GM19324 (cell line): ENCODE data around the gene STK36.

Source experiments
- ATAC-seq: cut with Tn5 transposase; IDR thresholded peaks from one replicate; pipeline ENCODE4 v1.9.1; 2021; ENCODE audit warnings: mild to moderate bottlenecking, moderate library complexity; ENCODE audit not compliant: unreplicated experiment, low FRiP score

Gene STK36

DNA sequence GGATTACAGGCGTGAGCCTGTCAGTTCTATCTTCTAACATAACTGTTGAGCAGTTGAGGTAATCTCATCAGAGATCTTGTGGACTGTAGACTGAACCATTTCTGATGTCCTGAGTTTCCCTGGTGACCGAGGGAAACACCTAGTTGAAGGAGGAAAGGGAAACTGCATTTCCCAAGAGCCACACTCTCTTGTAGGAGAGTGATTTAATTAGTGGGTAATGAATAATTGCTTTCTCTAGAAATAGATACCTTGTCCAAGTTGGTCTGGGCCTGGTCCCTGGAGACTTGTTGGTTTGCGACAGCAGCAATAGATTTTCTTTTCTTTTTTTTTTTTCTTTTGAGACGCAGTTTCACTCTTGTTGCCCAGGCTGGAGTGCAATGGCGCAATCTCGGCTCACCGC, 46.2 kb downstream of the STK36 start:
- ATAC-seq, result no peak

DNA sequence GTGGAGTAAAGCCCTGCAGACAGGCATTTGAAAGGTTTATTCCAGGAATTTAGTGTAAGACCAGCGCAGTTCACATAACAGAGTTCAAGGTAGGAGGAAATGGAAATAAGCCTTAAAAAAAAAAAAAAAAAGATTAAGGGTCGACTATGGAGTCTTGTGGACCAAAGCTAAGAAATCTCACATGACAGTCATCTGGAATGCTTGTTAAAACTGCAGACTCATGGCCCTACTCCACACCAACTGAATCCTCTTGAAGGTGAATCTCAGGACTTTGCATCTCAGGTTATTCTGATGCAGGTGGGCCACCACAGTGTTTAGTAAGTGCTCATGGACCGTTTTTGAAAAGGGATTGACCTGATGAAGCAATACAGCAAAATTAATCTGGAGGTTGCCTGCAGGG, 47.6 kb downstream of the STK36 start:
- ATAC-seq, result no peak

DNA sequence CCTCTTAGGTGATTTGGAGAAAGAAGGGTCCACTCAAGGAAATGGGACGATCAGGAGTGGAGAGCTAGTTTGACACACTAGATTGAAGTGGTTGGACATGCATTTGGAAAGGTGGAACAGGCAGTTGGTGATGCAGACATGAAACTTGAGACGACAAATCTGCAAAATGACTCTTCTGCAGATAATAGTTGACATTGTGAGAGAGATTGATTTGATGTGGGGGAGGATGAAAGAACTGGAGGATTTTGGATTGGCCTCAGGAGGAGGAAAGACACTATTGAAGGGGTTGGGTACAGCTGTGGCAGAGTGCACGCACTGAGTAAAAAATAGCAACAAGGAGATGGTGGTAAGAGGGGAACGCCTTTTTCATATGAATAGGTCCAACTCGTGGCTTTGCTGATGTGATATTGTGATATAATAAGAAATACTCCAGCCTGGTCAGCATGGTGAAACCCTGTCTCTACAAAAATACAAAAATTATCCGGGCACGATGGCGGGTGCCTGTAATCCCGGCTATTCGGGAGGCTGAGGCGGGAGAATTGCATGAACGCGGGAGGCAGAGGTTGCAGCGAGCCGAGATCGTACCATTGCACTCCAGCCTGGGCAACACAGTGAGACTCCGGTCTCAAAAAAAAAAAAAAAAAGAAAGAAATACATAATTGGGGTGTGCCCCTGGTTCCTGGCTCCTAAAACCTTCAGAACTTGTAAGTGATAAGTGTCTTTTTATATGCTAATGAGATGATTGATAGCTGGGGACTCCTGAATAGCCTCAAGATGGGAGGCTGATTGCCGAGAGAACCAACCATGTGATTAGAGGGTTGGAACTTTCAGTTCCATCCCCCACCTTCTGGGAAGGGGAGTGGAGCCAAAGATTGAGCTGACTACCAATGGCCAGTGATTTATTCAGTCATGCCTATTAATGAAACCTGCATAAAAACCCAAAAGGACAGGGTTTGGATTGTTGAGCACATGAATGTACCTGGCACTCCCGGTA, 48.5 kb downstream of the STK36 start:
- ATAC-seq, result no peak

DNA sequence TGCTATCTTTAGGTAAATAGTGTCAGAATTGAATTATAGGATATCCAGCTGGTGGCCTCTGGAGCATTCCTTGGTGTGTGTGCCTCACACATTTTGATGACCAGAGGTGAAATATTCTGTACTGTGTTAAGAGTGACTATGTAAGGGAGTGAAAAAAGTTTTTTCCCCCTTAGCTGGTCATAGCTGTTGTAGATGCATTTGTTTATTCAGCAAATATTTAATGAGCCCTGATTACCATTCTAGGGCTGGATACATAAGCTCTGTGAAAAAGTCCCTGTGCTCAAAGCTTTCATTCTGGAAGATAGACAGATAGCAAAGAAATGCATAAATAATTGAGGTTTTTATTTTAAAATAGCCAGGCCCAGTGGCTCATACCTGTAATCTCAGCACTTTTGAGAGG, 49.6 kb downstream of the STK36 start:
- ATAC-seq, result no peak

DNA sequence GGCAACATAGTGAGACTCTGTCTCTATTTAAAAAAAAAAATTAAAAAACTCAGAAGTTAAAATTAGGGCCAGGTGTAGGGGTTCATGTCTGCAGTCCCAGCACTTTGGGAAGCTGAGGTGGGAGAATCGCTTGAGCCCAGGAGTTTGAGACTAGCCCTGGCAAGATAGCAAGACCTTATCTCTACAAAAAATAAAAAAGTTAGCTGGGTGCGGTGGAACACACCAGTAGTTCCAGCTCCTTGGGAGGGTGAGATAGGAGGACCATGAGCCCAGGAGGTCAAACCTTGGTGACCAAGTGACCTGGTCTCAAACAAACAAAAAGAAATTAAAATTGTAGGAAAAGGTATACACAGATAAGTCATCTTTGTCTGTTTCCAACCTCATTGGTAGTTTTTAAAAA, 50.0 kb downstream of the STK36 start:
- no peak for ATAC-seq

DNA sequence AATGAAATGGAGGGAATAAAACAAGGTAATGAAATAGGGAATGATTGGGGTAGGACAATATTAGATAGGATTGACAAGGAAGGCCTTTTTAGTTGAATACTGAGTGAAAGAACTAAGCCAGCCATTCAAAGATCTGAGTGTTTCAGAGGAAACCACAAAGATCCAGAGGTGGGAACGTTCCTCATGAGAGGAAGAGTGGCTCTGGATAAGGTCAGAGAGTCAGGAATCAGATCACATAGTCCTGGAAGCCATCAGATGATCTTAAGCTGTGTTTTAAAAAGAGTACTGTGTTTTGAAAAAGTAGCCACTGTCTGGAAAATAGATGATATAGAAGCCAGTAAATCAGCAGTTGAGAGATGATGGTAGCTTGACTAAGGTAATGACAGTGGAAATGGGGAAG, 50.5 kb downstream of the STK36 start:
- no peak for ATAC-seq

DNA sequence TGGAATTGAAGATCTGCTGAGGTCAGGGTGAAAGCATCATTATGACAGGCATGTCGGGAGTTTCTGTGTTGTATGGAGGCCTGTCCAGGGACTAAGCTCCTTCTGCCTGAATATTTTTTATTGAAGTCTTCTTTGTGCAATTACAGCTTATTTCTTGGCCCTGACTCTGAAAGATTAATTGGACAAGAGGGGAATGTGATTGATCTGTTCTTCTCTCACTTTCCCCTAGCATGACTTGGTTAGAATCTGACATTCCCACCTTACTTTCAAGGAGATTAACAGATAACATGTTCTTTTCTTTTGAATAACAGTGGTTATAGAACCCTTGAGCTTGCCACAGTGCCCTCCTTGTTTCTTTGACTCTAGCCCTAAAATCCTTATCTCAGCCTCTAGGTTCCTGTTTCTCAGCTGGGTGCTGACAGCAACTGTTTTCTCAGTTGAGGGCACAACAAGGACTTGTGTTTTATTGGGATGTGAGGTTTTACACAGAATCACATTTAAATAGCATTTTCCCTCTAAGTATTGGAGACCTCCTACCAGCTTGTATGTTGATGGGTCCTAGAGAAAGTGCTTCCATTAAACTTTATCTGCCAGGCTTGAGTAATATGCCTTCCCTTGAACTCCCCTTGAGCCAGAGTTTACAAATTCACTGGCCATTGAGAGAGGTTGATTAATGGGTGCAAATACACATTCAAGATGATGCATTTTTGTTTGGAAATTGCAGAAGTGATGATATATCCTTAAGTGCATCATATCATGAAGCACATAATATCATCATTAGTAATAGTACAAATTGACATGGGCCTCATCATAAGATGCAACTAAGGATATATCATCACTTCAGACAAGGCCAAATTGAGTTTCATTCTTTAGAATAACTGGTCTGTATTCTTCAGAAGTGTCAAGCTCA, 51.2 kb downstream of the STK36 start:
- no peak for ATAC-seq

DNA sequence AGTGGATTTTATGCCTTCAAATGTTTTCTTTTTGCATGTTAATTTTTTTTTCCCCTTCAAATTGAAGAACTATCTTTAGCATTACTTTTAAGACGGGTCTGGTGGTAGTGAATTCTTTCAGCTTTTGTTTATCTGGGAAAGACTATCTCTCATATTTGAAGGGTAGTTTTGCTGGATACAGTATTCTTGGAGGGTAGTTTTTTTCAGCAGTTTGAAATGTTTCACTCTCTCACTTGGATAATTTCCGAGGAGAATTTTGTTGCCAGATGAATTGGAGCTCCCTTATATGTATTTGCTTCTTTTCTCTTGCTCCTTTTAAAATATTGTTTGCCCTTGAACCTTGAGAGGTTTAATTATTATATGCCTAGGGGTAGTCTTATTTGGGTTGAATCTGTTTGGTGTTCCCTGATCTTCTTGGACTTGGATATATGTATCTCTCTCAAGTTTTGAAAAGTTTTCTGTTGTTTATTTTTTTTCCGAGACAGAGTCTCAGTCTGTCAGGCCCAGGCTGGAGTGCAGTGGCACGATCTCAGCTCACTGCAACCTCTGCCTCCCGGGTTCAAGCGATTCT, 54.2 kb downstream of the STK36 start:
- no peak for ATAC-seq

DNA sequence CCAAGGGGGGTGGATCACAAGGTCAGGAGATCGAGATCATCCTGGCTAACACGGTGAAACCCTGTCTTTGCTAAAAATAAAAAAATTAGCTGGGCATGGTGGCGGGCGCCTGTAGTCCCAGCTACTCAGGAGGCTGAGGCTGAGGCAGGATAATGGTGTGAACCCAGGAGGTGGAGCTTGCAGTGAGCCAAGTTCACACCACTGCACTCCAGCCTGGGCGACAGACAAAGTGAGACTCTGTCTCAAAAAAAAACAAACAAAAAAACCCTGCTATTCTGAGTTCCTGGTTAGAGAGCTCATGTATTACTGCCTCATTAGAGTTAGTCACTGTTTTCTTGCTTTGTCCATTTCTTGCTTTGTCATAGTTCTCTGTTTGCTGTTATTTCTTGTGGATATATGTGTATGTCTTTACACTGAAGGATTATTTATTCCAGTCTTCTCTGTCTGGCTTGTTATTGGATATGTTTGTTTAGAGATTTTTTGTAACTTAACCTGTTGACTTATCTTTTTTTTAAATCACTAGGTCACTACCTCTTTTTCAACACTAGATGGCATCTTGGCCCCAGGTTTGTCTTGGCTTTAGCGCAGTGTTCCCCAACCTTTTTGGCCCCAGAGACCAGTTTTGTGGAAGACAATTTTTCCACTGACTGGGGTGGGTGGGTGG, 55.7 kb downstream of the STK36 start:
- no peak for ATAC-seq

DNA sequence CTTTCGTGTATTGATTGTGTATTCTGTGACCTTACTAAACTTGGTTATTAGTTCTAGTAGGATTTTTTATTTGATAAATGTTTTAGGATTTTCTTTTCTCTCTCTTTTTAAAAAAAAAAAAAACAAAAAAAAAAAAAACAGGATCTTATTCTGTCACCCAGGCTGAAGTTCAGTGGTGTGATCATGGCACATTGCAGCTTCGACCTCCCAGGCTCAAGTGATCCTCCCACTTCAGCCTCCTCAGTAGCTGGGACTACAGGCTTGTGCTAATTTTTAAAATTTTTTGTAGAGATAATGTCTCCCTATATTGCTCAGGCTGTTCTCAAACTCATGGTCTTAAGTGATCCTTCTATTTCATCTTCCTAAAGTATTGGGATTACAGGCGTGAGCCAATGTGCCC, 57.8 kb downstream of the STK36 start:
- ATAC-seq, result no peak

DNA sequence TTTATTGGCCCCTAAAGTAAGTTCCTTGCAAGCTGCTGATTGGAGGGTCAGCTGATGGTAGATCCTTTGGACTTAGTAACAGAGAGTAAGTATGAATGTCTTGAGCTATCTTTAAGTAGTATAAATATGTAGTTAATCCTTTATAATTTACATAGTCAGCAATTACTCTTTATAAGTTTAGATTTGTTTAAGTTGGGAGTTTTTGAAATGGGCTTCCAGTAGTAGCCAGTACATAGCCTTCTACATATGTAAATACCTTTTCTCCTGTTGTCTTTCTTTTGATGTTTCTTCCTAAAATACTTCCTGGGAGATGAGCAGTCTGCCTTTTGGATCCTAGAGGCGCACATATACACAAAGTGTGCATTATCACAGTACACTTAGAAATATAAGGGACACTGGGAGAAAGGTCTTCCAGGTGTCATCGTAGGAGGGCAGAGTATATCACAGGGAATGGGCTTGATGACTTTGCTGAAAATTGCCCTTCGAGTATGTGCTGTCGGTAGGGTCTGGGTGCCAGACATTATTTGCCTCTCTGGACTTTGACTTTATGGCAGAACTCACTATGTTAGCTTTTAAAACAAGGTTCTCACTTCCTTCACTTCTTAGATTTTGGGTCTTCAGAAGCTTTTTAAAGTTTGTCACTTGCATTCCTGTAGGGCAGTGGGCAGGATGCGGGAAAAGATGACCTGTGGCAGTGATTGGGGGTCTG, 60.3 kb downstream of the STK36 start:
- ATAC-seq, result no peak

DNA sequence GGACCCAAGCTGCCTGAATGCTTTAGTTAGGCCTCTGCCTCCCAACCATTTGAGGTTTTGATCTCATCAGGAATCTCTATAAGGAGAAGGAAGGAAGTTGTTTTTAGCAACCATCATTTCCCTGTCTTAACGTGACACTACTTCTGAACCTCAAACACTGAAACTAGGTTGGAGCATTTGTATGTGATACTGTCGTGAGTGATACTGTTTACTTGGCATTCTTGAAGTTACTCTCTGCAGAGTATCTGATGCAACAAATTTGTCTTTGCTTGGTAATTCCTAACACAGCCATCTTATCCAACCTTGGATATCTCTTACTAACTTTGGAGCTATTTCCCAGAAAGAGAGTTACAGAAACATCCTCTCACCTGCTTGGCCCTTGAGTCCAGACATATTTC, 60.9 kb downstream of the STK36 start:
- ATAC-seq, result no peak

DNA sequence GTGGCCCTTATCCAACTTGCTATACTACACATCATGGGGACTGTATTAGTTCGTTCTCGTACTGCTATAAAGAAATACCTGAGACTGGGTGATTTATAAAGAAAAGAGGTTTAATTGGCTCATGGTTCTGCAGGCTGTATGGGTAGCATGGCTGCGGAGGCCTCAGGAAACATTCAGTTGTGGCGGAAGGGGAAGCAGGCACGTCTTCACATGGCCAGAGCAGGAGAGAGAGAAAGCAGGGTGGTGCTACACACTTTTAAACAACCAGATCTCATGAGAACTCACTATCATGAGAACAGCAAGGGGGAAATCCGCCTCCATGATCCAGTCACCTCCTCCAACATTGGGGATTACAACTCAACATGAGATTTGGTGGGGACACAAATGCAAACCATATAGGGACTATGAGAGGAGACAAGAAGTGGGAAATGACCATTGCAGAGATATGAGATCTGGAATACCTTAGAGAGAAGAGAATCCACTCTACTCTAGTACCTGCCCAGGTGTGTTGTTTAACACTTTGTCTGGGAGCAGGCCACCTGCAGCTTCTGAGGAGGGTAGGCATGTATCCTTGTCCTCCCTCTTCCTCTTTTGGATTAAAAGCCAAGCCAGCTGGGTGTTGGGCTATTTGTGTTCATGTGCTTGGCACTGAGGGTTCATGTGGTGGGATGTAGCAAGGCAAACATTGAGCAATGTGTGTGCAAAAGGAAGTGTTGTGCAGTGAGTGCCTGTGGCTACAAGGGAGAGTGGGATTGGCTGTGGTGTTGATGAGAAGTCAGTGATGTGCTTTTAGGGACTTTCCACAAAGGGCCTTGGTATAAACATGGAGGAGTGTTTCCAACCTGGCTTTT, 61.5 kb downstream of the STK36 start:
- ATAC-seq, result no peak

DNA sequence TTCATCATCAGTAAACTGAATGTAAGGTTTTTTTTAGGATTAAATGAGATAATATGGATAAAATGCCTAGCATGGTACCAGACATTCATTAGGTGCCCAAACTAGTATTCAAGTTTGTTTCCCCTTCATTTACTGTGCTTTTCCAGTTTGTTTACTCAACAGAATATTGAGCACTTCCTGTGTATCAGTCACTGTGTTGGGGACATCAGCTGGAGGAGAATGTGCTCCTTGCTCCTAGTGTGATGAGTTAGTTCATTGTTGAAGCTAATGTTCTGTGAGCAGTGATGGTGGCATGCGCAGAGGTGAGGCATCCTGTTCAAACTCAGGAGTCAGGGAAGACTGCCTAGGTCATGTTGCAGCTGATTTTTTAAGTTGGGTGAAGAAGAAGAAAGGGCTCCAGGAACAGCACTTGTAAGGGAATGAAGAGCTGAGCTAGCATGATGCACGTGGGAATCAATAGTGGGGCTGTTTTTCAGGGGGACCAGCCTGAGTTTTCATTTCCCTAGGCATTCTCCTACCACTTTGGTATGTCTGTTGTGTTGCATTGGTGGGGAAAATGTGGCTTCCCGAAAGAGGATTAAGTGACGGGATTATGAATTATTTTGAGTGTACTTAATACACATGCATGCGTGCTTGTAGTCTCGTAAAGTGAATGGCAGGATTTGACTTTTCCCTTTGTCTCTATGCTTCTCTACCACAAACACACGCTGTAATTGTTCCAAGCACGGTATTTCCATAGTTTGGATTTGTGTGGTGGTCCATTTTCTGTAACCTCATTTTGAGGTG, 62.5 kb downstream of the STK36 start:
- ATAC-seq, result no peak

DNA sequence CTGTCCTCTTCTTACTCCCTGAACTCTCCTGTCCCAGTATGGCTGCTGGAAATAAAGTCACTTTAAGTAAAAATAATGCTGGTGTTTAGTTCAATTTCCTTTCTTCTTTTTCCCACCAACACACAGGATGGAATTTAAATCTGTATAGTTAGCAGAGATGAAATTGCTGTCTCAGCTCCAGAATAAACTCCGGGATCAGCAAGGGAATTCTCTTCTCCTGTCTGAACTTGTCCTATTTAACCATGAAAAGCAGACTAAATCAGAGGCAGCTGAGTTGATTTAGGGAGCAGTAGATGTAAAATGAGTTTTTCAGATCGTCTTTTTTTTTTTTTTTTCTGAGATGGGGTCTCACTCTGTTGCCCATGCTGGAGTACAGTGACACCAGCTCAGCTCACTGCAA, 64.6 kb downstream of the STK36 start:
- ATAC-seq, result no peak

DNA sequence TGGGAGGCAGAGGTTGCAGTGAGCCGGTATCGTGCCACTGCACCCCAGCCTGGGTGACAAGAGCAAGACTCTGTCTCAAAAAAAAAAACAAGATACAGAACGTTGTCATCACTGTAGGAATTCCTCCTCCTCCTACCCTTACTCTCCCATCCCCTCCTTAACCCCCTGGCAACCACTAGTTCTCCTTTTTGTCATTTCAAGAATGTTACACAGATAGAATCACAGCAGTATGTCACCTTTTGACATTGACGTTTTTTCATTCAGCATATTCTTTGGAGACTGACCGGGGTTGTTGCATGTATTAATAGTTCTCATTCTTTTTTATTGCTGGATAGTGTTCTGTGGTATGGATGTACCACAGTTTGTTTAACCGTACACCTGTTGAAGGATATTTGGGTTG, 71.2 kb downstream of the STK36 start:
- no peak for ATAC-seq

DNA sequence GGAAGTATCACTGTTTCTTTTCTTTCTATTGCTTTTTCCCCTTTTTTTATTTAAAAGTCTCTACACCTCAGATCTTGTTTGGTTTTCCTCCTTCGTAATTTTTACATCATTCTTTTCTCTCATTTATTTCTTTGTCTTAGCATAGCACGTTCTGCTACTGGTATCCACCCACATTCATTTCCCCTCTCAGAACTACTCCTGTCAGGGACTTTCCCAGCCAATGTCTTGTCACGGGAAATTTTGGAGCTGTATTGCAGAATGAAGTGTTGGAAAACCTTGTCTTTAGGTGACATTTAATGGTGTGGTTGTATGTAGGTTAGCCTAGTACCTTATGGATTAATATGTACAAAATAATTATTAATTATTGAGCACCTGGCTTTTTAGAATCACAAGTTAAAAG, 72.7 kb downstream of the STK36 start:
- no peak for ATAC-seq

DNA sequence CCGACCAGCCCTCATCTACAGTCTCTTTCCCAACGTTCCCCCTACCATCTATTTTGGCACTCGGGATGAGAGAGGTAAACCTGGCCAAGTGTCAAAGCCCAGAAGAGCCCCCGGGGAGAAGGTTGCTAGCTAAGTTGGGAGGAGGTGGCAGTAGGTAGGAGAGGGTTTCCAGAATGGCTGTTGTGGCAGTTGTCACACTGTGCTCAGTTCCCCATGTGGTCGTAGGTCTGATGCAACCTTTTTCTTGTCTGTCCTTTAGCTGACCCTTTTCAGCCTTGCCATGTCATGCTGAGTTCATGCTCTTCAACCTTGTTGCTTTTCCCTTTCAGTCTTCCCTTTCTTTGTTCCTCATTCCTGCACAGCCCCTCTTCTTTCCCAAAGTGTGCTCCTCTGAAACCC, 73.3 kb downstream of the STK36 start:
- ATAC-seq, result no peak
